GM12892 (cell line): ENCODE measurements around the gene SVBP.

Experiments
- POLR2A ChIP-seq: IDR thresholded peaks from 2 replicates; pipeline ENCODE4 v1.6.1; 2011; ENCODE audit warnings: low read depth, low read length, control low read depth
- POLR2AphosphoS5 ChIP-seq: IDR thresholded peaks from 2 replicates; pipeline ENCODE4 v1.6.1; 2011; ENCODE audit warnings: low read depth, low read length, control low read depth

DNA sequence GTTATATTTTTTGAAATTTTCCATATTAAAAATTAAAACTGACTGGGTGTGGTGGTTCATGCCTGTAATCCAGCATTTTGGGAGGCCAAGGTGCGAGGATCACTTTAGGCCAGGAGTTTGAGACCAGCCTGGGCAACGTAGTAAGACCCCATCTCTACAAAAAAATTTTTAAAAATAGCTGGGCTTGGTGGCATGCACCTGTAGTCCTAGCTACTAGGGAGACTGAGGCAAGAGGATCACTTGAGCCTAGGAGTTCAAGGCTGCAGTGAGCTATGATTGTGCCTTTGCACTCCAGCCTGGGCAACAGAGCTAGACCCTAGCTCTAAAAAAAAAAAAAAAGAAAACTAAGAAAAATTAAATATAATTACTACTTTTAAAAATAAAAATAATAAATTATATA lies 4.5 kb upstream of the SVBP start:
- TF ChIP-seq POLR2A (no peak), POLR2AphosphoS5 (no peak)
